NB4 (cell line): ENCODE data around the gene RBPMS2.

Source experiments
- CTCF ChIP-seq: IDR thresholded peaks from one replicate; pipeline ENCODE4 v1.5.1; 2012; ENCODE audit warnings: low read depth, low read length
- POLR2A ChIP-seq: IDR thresholded peaks from 2 replicates; pipeline ENCODE4 v1.6.1; 2011; ENCODE audit warnings: mild to moderate bottlenecking; ENCODE audit not compliant: insufficient read length; ENCODE audit errors: extremely low read depth

- TF ChIP-seq CTCF = no peak
- TF ChIP-seq POLR2A = no peak
Observed at GRCh38 chr15:64740311-64741170, 34.8 kb downstream of the RBPMS2 start.
